GM23338 (cell line): Measurements from ENCODE around the gene EFR3B.

ENCODE experiments used
- CREB1 ChIP-seq: fragments of 250-450 bp; sonication (Bioruptor Pico); IDR thresholded peaks from 2 replicates; pipeline ENCODE4 v1.5.0; 2020; ENCODE audit warnings: low read depth, mild to moderate bottlenecking, moderate library complexity
- EZH2 ChIP-seq: fragments of 200-600 bp; sonication (generic); IDR thresholded peaks from one replicate; pipeline ENCODE4 v1.8.0; 2017; ENCODE audit warnings: antibody characterized with exemption, mild to moderate bottlenecking, low read depth; ENCODE audit not compliant: unreplicated experiment
- EZH2phosphoT487 ChIP-seq: fragments of 200-600 bp; sonication (generic); IDR thresholded peaks from one replicate; pipeline ENCODE4 v1.8.1; 2018; ENCODE audit warnings: antibody characterized with exemption; ENCODE audit not compliant: unreplicated experiment
- JUNB ChIP-seq: IDR thresholded peaks from one replicate; pipeline ENCODE4 v1.6.1; 2016; ENCODE audit warnings: antibody characterized with exemption; ENCODE audit not compliant: unreplicated experiment
- NANOG ChIP-seq: IDR thresholded peaks from 2 replicates; pipeline ENCODE4 v1.6.1; 2016; ENCODE audit warnings: antibody characterized with exemption, borderline replicate concordance
- POLR2AphosphoS5 ChIP-seq: IDR thresholded peaks from 2 replicates; pipeline ENCODE4 v1.6.1; 2016; ENCODE audit warnings: antibody characterized with exemption, low read depth
- ZNF114 ChIP-seq: fragments of 250-450 bp; sonication (Bioruptor Pico); IDR thresholded peaks from 2 replicates; pipeline ENCODE4 v1.5.0; 2020; ENCODE audit warnings: mild to moderate bottlenecking, moderate library complexity
- ZNF331 ChIP-seq: fragments of 250-450 bp; sonication (Bioruptor Pico); IDR thresholded peaks from 2 replicates; pipeline ENCODE4 v1.5.0; 2020; ENCODE audit warnings: low read depth, mild to moderate bottlenecking, moderate library complexity
- TF ChIP-seq, protein P1 (sequence below), 2 experiments: fragments of 200-600 bp in 1 of 2; sonication (generic) in 1 of 2; conservative IDR thresholded peaks; 2 replicates each; pipeline versions ENCODE4 v1.5.1 to v1.6.1; 2016 to 2017; ENCODE audit warnings: antibody characterized with exemption in 2 of 2, low read depth in 2 of 2, mild to moderate bottlenecking in 2 of 2, moderate library complexity in 1 of 2
- TF ChIP-seq, protein P2 (sequence below): IDR thresholded peaks from one replicate; pipeline ENCODE4 v1.6.1; 2018; ENCODE audit warnings: antibody characterized with exemption; ENCODE audit not compliant: unreplicated experiment

- TF ChIP-seq, protein P1, sequence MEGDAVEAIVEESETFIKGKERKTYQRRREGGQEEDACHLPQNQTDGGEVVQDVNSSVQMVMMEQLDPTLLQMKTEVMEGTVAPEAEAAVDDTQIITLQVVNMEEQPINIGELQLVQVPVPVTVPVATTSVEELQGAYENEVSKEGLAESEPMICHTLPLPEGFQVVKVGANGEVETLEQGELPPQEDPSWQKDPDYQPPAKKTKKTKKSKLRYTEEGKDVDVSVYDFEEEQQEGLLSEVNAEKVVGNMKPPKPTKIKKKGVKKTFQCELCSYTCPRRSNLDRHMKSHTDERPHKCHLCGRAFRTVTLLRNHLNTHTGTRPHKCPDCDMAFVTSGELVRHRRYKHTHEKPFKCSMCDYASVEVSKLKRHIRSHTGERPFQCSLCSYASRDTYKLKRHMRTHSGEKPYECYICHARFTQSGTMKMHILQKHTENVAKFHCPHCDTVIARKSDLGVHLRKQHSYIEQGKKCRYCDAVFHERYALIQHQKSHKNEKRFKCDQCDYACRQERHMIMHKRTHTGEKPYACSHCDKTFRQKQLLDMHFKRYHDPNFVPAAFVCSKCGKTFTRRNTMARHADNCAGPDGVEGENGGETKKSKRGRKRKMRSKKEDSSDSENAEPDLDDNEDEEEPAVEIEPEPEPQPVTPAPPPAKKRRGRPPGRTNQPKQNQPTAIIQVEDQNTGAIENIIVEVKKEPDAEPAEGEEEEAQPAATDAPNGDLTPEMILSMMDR (conservative IDR thresholded peaks at IDR 0.05; ENCODE audit: low read depth in 2 of 2): no peak
- TF ChIP-seq EZH2: no peak
- TF ChIP-seq, protein P2, sequence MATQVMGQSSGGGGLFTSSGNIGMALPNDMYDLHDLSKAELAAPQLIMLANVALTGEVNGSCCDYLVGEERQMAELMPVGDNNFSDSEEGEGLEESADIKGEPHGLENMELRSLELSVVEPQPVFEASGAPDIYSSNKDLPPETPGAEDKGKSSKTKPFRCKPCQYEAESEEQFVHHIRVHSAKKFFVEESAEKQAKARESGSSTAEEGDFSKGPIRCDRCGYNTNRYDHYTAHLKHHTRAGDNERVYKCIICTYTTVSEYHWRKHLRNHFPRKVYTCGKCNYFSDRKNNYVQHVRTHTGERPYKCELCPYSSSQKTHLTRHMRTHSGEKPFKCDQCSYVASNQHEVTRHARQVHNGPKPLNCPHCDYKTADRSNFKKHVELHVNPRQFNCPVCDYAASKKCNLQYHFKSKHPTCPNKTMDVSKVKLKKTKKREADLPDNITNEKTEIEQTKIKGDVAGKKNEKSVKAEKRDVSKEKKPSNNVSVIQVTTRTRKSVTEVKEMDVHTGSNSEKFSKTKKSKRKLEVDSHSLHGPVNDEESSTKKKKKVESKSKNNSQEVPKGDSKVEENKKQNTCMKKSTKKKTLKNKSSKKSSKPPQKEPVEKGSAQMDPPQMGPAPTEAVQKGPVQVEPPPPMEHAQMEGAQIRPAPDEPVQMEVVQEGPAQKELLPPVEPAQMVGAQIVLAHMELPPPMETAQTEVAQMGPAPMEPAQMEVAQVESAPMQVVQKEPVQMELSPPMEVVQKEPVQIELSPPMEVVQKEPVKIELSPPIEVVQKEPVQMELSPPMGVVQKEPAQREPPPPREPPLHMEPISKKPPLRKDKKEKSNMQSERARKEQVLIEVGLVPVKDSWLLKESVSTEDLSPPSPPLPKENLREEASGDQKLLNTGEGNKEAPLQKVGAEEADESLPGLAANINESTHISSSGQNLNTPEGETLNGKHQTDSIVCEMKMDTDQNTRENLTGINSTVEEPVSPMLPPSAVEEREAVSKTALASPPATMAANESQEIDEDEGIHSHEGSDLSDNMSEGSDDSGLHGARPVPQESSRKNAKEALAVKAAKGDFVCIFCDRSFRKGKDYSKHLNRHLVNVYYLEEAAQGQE: no peak
- no peak for TF ChIP-seq POLR2AphosphoS5
- no peak for TF ChIP-seq JUNB
- TF ChIP-seq ZNF114: no peak
- no peak for TF ChIP-seq EZH2phosphoT487
- TF ChIP-seq ZNF331 (CRISPR knock-in tag): no peak
- TF ChIP-seq NANOG: no peak
- TF ChIP-seq CREB1 (CRISPR knock-in tag): no peak
These were observed 81.8 kb downstream of the EFR3B start for GRCh38 chr2:25123682-25124081.
